Measurements from ENCODE around the gene SLAIN1.

Gene SLAIN1

DNA sequence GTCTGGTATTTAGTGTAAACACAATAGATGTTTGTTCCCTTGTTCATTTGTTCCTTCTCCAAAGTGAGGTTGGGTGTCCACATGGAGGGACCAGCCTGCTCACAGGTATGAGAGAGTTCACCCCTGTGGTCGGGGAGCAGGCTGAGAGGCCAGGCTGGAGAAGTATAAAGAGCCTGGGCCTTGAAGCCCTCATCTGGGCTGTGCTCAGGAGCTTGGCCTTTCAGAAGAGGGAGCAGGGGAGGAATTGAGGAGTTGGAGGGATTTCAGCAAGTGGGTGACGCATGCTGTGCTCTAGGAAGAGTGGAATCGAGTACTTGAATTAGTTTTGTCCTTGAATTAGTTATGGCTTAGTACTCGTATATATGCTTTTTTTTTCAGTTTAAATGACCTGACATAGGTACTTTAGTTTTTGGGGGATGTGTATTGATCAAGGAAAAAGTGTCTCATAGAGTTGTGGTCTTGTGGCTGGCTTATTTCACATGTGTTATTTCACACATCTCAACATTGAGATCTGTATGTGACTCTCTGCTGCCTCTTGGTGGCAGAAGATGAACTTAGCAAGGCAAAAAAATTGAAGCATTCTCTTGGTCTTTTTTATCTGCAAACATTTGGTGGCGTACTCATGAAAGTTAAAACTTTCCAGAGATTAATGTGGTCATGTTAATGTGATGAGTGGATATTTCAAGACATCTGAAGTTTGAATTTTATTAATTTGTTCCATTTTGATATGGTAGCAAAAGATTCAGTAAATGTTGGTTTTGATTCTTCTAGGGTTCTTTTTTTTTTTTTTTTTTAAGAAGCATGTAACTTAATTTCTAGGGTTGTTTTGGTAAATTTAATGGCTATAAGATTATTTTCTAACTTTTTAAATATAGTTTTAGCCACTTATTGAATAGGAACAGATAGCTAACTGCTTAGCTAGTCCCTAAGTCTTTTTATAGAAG lies 54.3 kb downstream of the SLAIN1 start:
- no peak for DNase-seq (ENCODE audit: low read depth)

DNA sequence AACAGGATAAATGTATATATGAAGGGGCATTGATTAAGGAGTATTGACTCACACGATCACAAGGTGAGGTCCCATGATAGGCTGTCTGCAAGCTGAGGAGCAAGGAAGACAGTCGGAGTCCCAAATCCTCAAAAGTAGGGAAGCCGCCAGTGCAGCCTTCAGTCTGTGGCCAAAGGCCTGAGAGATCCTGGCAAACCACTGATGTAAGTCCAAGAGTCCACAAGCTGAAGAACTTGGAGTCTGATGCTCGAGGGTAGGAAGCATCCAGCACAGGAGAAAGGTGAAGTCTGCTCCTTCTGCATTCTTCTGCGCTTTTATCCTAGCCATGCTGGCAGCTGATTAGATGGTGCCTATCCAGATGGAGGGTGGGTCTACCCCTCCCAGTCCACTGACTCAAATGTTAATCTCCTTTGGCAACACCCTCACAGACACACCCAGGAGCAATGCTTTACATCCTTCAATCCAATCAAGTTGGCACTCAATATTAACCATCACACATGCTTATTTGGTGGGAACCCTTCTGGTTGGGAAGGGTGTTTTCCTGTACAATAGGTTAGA lies 55.1 kb downstream of the SLAIN1 start:
- DNase-seq (ENCODE audit: low read depth): no peak

- DNase-seq (ENCODE audit: low read depth): no peak
Observed at GRCh38 chr13:77760893-77761292, 63.4 kb downstream of the SLAIN1 start.

DNA sequence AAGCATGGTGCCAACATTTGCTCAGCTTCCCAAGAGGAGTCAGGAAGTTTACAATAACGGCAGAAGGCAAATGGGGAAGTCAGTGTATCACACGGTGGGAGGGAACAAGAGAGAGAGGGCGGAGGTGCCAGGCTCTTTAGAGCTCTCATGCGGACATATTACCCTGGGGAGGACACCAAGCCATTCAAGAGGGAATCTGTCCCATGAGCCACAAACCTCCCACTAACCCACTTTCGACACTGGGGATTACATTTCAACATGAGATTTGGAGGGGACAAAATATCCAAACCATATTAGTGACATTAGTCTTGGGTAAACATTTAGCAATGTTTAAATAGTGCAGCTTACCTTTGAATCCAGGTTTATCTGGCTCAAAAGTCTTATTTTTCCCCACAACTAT lies 69.9 kb downstream of the SLAIN1 start:
- no peak for DNase-seq (ENCODE audit: low read depth)

GRCh38 chr13:77774181-77774580 lies 76.7 kb downstream of the SLAIN1 start:
- DNase-seq (ENCODE audit: low read depth): no peak

DNA sequence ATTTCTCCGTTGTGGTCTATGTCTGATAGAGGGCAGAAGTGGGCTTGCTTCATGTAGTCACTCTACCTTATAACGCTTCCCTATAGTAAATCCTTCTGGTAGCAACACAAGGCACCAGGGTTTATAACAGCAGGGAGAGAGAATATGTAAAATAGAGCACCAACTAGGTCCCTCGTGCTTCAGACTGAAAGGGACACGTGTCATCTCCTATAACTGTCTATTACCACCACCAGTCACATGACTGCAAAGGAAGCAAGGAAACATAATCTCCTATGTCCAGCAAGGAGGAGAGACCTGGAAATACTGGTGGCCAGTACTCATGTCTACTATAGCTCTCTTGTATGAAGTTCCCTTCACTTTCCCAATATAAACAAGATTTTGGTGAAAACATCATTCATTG lies 79.2 kb downstream of the SLAIN1 start:
- no peak for DNase-seq (ENCODE audit: low read depth)

DNA sequence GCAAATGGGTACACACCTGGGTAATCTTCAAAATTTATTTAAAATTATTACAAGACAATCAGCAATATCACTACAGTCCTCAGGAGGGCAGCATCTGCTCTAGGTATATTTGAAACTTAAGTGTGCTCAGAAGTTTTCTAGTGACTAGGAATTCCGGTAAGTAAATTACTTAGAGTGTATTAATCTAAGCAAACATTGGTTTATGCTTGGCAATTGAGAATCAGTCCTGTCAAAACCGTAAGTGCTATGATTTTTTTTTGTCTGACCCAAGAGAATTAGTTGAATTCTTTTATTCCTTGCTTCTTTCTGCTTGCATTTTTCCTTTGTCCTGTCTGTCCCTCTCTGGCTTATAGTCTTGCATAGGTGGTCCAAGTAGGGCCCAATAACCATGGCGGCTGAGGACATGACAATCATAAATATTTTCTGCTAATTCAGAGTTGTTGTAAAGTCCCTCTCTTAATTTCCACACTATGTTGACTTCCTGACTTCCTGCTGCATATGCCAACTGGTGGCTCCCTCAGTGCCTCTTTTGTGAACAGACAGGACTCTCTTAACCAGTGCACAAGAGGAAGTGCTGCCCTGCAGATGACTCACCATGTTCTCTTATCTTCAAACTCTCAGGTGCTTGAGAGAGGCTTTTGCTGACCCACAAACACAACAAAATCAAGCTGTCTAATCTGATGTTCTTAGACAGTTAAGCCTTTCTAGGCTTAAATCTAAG lies 82.2 kb downstream of the SLAIN1 start:
- no peak for DNase-seq (ENCODE audit: low read depth)

DNA sequence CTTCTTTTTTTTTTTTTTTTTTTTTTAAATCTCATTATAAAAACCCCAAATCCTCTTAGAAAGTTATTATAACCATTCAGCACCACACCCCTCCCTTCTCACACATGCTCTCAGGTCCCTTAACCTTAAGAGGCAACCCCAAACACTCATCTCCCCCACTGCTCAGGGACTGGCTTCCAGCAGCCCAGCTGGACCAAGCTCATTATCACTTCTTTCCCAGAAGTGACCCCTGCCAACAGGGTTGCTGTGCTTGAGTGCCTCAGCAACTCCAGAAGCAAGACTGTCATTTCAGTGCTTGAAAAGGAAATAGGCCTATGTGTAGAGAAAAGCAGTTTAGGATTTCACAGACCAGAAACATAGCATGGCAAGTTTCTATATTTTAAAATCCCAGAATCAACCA lies 84.3 kb downstream of the SLAIN1 start:
- DNase-seq (ENCODE audit: low read depth): no peak

DNA sequence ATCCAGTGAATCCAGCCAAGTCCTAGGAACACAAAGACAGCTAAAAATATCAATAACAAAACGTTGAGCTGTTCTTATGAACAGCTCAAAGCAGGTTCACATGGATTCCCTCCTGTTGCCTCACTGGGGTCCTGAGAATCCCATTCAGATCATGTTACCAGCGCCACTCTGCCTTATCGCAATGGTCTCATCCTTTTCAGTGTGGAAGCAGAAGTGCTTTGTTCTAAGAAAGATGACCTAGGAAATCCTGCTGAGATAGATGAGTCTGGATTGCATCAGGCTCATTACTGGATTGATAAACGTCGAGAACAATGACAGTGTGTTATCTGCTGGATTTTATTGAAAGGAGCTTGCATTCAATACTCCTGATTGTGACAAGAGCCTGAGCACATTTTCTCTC lies 87.0 kb downstream of the SLAIN1 start:
- no peak for DNase-seq (ENCODE audit: low read depth)

DNA sequence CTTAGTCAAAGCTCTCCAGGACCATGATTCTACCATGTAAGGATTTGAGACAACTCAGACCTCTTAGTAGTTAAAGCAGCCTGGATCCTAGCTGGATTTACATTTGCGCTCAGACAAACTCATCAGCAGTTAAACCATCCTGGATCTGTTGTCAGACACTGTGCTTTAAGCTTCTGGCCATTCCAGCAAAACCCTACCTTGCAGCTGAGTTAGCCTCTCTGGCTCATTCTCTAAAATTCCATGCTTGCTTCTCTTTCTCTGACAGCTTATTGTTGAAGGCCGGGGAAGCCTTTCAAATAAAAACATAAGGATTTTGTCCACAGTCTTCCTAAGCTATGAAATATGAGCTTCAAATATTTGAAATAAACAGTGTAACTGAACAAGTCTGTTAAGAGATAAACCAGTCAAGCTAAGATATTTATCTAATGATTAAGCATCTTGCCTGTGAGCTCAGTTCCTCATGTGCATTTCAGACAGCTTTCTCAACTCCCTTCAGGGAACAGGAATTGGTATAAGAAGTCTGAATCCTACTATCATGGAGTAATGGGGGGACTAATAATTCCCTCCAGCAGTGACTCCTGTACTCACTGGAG lies 89.3 kb downstream of the SLAIN1 start:
- no peak for DNase-seq (ENCODE audit: low read depth)

DNA sequence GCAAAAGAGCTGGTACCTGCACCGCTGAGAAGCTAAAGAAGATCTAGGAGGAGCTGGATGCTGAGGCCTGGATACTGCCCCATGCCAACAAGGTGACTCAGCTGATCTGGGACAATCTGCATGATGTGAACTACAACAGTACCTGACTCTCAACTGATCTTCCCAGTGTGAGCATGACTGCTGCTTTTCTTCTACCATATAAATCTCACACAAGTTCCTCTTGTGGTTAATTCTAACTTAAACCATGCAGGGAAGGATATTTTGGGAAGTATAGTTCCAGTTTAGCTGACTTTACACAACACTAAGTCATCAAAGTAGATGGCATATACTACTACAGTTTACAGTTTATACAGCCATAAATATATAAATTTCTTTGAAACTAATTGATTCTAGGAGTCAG lies 91.9 kb downstream of the SLAIN1 start:
- no peak for DNase-seq (ENCODE audit: low read depth)

DNA sequence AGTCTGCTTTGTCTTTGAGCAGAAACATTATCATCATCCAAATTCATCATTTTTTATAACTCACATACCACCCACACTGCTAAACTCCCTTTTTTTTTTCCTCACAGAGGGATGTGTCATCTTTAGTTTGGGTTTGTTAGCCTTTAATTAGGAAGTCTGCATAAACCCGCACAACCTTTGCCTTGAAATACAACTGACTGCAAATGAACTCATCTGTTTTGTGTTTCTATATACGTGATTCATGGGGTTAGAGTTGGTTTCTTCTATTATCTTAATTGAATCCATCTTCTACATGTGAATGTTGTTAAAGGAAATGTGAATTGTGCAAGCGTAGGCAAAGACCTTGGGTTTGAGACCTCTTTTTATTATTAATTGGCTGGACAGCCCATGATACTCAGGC lies 102.7 kb downstream of the SLAIN1 start:
- DNase-seq (ENCODE audit: low read depth): no peak

- no peak for DNase-seq (ENCODE audit: low read depth)
Observed at GRCh38 chr13:77806518-77806917, 109.0 kb downstream of the SLAIN1 start.

GRCh38 chr13:77807431-77808135 lies 110.1 kb downstream of the SLAIN1 start:
- DNase-seq (ENCODE audit: low read depth): no peak

DNA sequence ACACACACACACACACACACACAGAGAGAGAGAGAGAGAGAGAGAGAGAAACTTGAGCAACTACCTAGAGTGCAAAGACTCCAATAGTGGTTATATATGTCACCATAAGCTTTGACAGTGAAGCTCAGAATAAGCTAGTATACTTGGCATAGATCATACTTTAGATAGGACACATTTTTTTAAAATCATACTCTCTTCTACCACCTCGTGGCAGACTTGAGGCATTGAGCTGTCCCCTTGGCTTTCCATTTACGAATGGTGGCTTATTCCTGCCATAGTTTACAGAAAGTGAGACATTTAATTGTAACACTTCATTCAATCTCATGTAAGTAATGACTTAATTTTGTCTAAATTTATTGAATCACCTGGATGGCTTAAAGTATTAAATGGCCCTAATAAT lies 112.9 kb downstream of the SLAIN1 start:
- no peak for DNase-seq (ENCODE audit: low read depth)

DNA sequence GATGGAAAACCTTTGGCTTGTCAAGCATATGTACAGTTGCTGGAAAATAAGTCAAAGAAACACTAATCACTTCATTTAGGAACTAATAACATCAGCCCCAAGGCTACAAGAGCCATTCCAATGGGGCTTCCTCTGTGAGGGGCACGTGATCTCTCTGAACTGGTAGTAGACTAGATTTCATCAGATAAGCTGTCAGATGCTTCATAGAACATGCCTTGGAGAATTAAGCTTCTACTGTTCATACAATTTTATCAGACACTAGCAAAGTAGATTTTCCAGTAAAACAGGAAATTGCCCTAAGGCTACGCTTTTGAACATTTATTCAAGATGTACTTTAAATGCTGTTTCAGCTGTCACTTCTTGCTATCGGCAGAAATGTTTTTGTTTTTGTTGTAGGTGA lies 113.4 kb downstream of the SLAIN1 start:
- DNase-seq (ENCODE audit: low read depth): no peak

DNA sequence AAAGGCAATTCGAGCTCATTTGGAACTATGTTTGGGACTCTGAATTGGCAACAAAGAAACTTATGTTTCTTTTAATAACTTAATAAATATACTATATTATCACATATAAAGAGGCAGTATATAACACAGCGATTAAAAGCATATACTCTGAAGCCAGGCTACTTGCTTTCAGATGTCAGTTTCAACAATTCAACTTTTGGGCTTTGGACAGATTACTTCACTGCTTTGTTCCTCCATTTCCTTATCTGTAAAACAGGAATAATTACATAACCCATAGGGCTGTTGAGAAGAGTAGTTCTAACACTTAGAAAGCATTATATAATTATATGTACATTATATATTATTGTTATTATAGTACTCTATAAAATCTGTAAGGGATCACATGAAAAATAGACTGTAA lies 113.9 kb downstream of the SLAIN1 start:
- DNase-seq (ENCODE audit: low read depth): no peak

DNA sequence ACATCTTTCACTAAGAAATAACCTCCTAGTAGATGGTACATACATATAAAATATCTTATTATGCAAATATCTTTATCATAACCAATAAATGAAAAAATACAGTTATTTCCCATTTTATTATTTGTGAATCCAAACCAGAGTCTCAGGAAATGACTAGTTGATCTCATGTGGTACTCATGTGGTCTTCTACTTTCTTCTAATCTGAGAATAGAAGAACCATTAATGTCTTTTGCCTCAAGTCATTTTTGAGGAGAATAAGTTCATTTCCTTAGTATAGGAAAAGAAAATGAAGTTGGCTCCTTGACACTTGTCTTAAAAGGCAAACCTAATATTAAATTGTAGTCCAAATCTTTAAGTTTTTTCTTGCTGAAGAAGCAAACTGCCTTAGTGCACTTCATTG lies 114.5 kb downstream of the SLAIN1 start:
- DNase-seq (ENCODE audit: low read depth): no peak

Data from stimulated activated CD8-positive, alpha-beta memory T cell treated with anti-CD3 and anti-CD28 coated beads, Interleukin-4, amount 100 ng/mL, for 24 hours (primary cell).